Right ventricle myocardium superior (tissue), 1 donor: ENCODE results near the gene DDA1. TPM values are rescaled to one million over a fixed set of nuclear protein-coding genes. Genes with fewer than 3 reads are reported as not detected.
A peak's percentile ranks its signal among the peaks of the same experiment; 100 is the strongest.
"Not testable (repeated sequence)": the region's sequence is repeated elsewhere in the genome, so short reads cannot be mapped to it uniquely, and the experiment has no call there.

Source experiments
- ATAC-seq: fragments of 200-7000 bp; cut with Tn5 transposase; one replicate; pipeline ENCODE4 v1.9.1; 2020; ENCODE audit warnings: mild to moderate bottlenecking; ENCODE audit not compliant: poor library complexity
- DNase-seq: peaks from one replicate; pipeline ENCODE4 v3.0.0-alpha.2; 2020
- intact Hi-C: fragments of 100-400 bp; cut with DNase I; formaldehyde crosslinking; loops from one replicate; pipeline ENCODE4 v1.11.2; 2022
- long read RNA-seq: library from polyadenylated mRNA; unstranded; transcript quantifications from one replicate; pipeline ENCODE4 v2.0.0, GENCODE V29; 2021
- total RNA-seq: library from RNA; stranded (reverse); fragmentation: NEBNext Ultra II Directional; extraction: Animal tissue kit (Norgen Biotek cat#: 25700); gene quantifications from one replicate; pipeline ENCODE4 v1.2.1, GENCODE V29; 2021
- donor health status: DM: no; HTN: yes; CAD: no; lungs with severe emphysema.

DDA1 gene
- total RNA-seq = 27.4 TPM
- long read RNA-seq, full-length matches to known transcripts = 30 of 36 reads
- long read RNA-seq, partial matches to known transcripts = 5 of 36 reads
- long read RNA-seq, other reads (novel, unspliced or antisense) = 1 of 36 reads

DNA sequence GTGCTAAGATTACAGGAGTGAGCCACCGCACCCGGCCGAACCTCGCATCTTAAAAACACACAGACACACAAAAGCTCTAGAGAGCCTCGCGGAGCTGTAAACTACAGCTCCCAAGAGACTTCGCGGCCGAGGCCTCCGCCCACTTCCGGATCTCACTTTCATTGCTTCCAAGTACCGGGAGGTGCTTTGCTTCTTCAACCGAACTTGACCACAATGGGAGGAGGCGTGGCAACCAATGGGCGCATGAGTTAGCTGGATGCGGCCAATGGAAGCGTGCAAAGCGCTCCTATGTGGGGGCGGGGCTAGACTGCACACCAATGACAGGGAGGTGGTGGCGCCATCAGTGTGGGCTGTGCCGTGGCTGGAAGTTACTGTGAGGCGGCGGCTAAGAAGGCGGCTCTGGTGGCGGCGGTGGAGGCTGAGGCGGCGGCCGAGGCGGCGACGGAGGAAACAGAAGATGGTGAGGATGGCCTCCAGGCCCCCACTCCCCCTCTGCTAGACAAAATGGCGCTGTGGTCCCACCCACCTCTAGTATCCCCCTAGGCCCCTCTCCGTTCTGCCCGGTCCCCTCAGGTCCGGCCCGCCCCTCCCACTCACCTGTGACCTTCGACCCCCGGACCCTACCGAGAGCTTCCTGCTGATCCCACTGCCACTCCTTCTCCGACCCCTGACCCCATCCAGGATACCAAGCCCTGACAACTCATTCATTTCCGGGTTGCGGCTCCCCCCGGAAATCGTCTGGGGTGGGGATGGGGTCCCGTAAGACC lies at the start of gene DDA1:
Gene DDA1 (plus strand): TSS at position 366 of the 767 bp plus-strand sequence. CDS start 92 bp downstream, at position 458.
- DNase-seq (peak; percentile 100), ATAC-seq (peak; percentile 85)
- intact Hi-C loops = no loop called here

DNA sequence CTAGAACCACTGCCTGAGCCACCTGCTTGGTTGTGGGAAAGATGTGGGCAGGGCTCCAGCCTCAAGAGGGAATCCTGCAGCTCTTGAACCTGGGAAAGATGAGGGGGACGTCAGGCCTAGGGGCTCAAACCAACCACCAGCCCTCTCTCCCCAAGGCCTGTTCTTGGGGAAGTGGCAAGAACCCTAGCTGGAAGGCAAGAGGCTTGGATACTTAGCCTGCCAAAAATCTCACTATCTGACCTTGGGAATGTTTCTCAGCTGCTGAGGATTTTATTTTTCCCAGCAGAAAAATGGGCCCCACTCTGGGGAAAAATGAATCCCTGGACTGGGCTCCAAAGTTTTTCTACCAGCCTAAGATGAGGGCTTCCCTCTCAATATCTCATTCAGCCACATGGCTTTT lies 49.4 kb upstream of the DDA1 start:
- intact Hi-C loops = no loop called here
- DNase-seq = no peak

DNA sequence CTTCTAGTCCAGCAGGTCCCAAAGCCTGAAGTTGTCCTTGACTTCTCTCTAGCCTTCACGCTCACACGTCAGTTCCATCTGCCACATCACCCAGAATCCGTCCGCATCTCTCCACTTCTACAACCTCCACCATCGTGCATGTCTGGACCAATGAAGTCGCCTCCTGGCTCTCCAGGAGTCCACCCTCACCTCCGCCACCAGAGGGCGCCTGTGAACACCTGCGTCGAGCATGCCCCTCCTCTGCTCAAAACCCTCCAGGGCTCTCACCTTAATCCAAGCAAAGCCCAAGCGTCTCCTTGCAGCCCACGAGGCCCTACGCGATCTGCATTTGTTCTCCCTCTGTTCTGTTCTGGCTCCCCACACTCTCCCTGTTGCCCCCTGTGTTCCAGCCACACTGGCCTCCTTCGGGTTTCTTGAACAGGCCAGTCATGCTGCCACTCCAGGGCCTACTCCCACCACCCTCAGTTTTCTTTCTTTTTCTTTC lies 48.5 kb upstream of the DDA1 start:
- ATAC-seq (peak; percentile 91), DNase-seq (peak; percentile 89)
- intact Hi-C loops = no loop called here

More for the DNA sequence above, 49.4 kb upstream of the DDA1 start:
- ATAC-seq = no peak

DNA sequence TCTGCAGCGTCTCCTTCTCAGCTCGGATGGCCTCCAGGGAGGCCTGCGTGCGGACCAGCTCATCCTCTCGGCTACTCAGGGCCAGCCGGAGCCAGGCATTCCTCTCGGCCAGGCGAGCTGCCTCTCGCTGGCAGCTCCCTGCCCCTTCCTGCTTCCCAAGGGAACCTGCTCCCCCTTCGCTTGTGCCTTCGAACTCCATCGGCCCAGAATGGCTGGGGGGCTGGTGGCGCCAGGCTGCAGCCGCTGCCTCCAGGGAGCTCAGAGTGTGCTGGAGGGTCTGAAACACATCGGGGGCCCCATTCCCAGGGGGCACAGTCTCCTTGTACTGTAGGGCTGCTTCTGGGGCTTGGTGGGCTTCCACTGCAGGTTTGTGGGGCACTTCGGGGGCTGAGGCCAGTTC lies 46.8 kb upstream of the DDA1 start:
- ATAC-seq (no peak), DNase-seq (no peak)
- intact Hi-C loops = no loop called here

DNA sequence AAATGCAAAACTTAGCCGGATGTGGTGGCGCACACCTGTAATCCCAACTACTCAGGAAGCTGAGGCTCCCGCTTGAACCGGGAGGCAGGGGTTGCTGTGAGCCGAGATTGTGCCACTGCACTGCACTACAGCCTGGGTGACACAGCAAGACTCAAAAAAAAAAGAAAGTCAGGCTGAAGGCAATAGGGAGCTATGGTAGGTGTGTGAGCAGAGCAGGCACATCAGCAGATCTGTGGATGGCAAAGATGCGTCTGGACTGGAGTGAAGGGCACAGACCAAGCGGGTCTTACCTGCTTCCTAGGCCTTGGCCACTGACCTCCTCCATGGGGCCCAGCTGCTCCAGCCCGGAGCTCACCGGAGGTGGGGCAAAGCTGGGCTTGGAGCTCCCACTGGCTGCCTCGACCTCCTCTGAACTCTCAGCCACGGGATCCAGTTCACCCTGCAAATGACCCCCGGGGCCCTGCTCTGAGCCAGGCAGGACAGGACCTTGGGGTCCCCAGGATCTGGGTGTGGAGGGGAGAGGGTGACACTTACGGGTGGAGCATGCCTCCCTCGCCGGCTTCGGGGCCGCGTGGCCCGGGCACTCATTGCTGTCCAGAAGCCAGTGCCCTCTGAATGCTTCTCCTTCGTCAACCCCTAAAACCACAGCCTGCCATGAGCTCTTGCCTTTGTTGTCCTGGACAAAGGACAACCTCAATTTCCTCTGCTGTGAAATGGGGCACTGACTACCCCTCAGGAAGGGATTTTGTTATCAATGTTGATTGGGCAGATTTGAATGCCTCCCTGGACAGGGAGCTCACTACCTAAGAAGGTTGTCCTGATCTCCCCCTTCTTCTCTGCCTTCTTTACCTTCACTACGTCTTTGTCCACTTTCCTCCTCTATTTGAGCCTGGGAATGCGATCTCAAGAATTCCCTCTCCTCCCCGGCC lies 45.4 kb upstream of the DDA1 start:
- intact Hi-C loops = no loop called here
- ATAC-seq = no peak
- DNase-seq = no peak

DNA sequence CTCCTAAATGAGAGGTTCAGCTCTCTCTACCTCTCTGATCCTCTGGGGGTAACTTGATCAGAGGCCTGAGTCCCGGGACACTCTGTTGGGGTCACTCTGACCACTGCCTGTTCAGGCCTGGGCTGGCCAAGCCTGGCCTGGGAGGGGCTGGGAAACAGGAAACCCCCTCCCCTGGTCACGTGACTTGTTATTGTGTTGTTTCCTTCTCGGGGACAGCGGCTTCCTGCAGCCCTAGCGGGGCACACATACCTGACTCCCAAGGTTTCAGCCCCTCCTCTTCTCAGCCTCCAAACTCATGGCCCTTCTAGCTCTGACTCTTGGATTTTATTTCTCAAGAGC lies 44.8 kb upstream of the DDA1 start, which contains the start of gene USHBP1:
Gene USHBP1 (minus strand): TSS at position 105 of the 339 bp plus-strand sequence. CDS start 446 bp downstream, outside the sequence.
- no peak for ATAC-seq
- intact Hi-C loops = no loop called here
- peak; percentile 53 for DNase-seq

DNA sequence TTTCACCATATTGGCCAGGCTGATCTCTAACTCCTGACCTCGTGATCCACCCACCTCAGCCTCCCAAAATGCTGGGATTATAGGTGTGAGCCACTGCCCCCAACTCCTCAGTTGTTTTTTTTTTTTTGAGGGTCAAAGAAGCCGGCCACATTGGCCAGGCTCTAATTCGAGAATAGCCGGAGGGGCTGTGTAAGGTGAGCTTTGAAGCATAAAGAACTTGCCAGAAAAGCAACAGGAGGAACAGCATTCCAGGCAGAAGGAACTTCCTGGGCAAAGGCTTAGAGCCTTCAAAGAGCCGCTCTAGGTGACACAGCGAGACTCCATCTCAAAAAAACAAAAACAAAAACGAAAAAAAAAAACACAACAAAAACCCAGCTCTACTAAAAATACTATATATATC lies 43.3 kb upstream of the DDA1 start:
- ATAC-seq = no peak
- intact Hi-C loops = no loop called here
- DNase-seq = no peak

DNA sequence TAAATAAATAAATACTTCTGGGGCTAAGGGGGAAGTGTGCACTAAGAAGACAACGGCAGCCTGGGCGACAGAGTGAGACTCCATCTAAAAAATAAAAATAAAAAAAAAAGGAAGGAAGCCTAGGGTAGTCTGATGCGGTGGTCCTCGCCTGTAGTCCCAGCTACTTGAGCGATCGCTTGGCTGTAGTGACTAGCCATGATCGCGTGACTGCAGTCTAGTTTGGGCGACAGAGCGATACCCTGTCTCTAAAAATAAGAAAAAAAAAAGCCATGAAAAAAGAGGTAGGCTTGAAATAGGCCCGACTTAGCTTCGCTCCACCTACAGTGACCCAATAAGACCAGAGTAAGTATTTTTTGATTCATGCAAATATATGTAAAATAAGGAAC lies 42.8 kb upstream of the DDA1 start:
- no peak for DNase-seq
- no peak for ATAC-seq
- intact Hi-C loops = no loop called here

DNA sequence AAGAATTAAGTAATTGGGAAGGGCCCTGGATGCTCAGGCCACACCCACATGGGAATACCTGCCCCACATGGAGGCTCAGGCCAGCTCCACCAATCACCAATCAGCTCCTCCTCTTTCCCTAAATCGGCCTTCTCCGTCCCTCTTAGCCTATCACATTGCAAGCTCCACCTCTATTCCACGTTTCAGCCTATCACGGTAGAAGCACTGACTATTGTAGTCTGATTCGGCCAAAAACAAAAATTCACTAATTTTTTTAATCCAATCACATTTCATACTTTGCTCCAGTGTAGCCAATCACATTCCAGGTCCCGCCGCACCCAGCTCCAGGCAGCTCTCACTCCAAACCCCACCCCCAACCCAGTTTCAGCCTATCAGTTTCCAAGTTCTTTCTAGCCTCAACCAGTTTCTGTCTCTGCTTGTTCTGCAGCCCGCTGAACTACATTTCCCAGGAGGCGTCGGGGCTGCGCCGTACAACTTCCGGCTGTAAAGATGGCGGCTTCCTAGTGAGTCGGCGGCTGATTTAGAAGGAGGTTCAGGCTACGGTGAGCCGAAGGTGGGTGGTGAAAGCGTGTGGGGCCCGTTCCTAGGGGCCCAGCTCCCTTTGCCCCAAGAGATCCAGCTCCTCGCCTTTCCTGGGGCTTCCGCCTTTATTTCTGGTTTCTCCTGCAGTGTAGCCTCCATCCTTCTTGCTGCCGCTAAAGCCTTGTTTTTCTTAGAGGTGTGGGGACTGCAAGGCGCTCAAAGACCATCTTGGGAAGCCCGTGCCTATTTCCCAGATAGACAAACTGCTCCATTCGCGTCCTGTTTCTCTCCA lies 42.2 kb upstream of the DDA1 start, which contains the start of gene BABAM1:
Gene BABAM1 (plus strand): TSS at position 469 of the 814 bp plus-strand sequence. CDS start 1,364 bp downstream, outside the sequence.
- intact Hi-C loops = no loop called here
- DNase-seq = peak; percentile 95
- ATAC-seq = peak; percentile 97

DNA sequence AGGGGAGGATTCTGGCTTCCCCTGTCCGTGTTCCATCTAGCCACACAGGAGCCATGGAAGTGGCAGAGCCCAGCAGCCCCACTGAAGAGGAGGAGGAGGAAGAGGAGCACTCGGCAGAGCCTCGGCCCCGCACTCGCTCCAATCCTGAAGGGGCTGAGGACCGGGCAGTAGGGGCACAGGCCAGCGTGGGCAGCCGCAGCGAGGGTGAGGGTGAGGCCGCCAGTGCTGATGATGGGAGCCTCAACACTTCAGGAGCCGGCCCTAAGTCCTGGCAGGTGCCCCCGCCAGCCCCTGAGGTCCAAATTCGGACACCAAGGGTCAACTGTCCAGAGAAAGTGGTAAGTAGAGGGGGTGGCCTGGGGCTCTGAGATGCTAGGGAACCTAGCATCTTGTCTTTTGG lies 40.6 kb upstream of the DDA1 start:
- intact Hi-C loops = no loop called here
- no peak for DNase-seq
- no peak for ATAC-seq

DNA sequence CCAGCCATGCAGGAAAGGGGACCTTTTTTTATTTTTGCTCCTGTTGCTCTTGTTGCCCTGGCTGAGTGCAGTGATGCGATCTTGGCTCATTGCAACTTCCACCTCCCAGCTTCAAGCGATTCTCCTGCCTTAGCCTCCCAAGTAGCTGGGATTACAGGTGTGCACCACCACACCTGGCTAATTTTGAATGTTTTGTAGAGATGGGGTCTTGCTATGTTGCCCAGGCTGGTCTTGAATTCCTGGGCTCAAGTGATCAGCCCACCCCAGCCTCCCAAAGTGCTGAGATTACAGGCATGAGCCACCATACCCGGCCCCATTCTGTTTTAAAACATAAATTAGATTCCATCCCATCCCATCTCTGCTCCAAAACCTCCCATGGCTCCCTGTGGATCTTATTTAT lies 34.5 kb upstream of the DDA1 start:
- ATAC-seq, intact Hi-C loops: not testable (repeated sequence)

DNA sequence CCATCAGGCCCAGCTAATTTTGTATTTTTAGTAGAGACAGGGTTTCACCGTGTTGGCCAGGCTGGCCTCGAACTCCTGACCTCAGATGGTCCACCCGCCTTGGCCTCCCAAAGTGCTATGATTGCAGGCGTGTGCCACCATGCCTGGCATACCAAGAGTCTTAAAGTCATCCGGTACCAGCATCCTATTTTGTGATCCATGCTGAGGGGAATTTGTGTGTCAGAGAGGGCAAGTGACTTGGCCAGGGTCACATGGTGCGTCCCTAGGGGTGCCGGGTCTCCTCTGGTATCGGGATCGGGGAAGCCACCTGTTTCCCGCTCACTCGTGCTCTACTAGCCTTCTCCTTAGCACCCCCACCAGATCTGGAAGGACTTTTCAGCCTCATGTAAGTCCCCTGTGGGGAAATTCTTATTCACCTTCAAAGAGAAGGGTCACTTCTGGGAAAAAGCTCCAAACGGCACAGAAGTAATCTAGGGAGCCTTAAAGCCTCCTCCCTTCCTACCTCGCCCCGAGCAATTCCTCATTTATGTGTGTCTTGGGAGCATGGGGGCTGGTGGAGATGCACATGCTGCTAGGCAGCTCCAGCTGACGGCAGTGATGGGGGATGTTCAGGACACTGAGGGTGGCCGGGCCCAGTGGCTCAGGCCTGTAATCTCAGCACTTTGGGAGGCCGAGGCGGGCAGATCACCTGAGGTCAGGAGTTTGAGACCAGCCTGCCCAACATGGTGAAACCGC lies 33.8 kb upstream of the DDA1 start:
- DNase-seq (no peak), ATAC-seq (no peak)
- intact Hi-C loops = no loop called here

More for the DNA sequence above, 34.5 kb upstream of the DDA1 start:
- not testable (repeated sequence) for DNase-seq

DNA sequence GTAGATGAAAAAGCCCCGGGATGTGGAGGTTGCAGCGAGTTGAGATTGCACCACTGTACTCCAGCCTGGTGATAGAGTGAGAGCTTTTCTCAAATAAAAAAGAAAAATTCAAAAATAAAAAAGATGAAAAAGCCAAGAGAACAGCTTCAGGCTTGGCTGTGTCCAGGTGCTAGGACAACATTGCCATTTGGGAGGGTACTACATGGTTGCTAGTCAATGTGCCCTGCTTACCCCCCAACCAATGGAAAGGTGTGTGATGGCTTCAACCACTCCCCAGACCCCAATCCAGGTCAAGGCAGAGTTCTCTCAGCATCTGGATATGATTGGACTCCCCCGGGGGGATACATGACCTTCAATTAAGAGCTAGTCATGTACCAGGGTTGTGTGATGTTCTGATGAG lies 29.9 kb upstream of the DDA1 start:
- ATAC-seq (no peak), DNase-seq (no peak)
- intact Hi-C loops = no loop called here

DNA sequence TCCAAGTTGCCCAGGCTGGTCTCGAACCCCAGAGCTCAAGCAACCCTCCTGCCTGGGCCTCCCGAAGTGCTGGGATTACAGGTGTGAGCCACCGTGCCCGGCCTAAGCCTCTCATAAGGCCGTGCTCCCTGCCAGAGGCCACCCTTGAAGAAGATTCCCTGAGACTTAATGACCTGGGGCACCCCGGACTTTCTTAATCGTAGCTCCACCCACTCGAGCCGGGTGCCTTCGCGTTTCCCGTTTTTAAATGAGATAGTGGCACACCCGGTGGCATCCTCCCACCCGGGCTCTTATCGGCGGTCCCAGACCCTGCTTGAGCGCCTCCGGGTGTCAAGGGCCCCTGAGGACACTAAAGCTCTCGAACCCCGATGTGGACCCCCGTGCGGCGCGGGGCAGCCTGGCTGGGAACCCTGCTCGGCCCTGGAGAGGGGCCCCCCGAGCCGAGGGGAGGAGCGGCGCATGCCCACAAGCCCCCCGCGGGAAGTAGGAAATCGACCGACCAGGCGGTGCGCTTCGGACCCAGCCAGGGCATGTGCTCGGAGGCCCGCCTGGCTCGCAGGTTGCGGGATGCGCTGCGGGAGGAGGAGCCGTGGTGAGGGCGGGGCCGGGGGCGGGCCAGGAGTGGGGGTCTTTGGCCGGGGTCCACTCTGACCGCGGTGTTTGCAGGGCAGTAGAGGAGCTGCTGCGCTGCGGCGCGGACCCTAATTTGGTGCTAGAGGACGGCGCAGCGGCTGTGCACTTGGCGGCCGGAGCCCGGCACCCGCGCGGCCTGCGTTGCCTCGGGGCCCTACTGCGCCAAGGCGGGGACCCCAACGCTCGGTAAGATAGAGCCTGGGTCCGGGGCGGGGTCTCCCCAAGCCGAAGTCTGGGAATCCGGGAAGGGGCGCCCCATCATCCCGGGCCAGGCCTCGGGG lies 27.7 kb upstream of the DDA1 start, which contains the start of gene ANKLE1:
Gene ANKLE1 (plus strand): TSS at position 511 of the 914 bp plus-strand sequence. CDS start 20 bp downstream, at position 531.
- ATAC-seq (peak; percentile 48), DNase-seq (peak; percentile 60)
- intact Hi-C loops = loop anchor here (5.0 kb wide), 2 partner anchors 79 to 214 kb away; no protein-coding TSS in a partner anchor

DNA sequence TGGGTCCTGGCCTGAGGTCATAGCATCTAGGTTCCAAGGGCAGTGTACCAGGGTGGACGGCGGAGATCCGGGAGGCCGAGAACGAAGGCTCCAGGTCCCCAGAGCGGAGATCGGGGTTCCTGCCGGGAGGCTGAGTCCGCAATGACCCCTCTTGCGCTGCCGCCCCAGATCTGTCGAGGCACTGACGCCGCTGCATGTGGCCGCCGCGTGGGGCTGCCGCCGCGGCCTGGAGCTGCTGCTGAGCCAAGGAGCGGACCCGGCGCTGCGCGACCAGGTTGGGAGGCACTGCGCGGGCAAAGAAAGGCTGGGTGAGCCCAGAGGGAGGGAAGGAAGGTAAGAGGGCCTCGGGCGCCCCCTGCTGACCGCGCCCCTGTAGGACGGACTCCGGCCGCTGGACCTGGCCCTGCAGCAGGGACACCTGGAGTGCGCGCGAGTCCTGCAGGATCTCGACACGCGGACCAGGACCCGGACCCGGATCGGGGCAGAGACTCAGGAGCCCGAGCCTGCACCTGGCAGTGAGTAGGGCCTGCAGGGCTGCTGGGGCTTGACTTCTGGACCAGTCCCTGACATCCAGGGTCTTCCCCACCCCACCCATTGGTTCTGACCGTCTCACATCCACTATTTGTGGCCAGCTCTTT lies 26.8 kb upstream of the DDA1 start:
- intact Hi-C loops = loop anchor here (5.0 kb wide), 2 partner anchors 80 to 215 kb away; no protein-coding TSS in a partner anchor
- ATAC-seq = peak; percentile 96

DNA sequence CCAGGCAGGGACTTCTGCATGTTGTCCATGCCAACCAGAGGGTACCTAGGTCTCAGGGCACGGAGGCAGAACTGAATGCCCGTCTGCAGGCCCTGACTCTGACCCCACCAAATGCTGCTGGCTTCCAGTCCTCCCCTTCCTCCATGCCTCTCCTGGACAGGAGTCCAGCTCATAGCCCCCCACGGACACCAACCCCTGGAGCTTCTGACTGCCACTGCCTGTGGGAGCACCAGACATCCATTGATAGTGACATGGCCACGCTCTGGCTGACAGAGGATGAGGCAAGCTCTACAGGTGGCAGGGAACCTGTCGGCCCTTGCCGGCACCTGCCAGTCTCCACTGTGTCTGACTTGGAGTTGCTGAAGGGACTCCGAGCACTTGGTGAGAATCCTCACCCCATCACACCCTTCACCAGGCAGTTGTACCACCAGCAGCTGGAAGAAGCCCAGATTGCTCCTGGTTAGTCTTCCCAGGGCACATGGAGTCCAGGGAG lies 25.8 kb upstream of the DDA1 start:
- intact Hi-C loops = loop anchor here (5.0 kb wide), 2 partner anchors 81 to 216 kb away; no protein-coding TSS in a partner anchor
- ATAC-seq (no peak), DNase-seq (no peak)

More for the DNA sequence above, 26.8 kb upstream of the DDA1 start:
- peak; percentile 91 for DNase-seq
